Left ventricle myocardium inferior (tissue), 1 donor: ENCODE data around the gene CRISPLD2. TPM values are rescaled to one million over a fixed set of nuclear protein-coding genes. Genes with fewer than 3 reads are reported as not detected.
A peak's percentile ranks its signal among the peaks of the same experiment; 100 is the strongest.

Source experiments
- DNase-seq: peaks from one replicate; pipeline ENCODE4 v3.0.0-alpha.2; 2020
- H3K27ac ChIP-seq: fragments of 200-600 bp; replicated peaks from 2 replicates; pipeline ENCODE4 v1.8.0; 2021
- H3K27me3 ChIP-seq: fragments of 200-600 bp; 2 replicates; pipeline ENCODE4 v1.8.0; 2021; ENCODE audit warnings: low read depth
- H3K36me3 ChIP-seq: fragments of 200-600 bp; 2 replicates; pipeline ENCODE4 v1.8.0; 2021
- H3K4me1 ChIP-seq: fragments of 200-600 bp; 2 replicates; pipeline ENCODE4 v1.8.0; 2021
- H3K4me3 ChIP-seq: fragments of 200-600 bp; 2 replicates; pipeline ENCODE4 v1.8.0; 2021; ENCODE audit warnings: mild to moderate bottlenecking, moderate library complexity
- H3K9me3 ChIP-seq: fragments of 200-600 bp; replicated peaks from 2 replicates; pipeline ENCODE4 v1.8.0; 2021
- intact Hi-C: fragments of 100-400 bp; cut with micrococcal nuclease; formaldehyde crosslinking; loops from one replicate; pipeline ENCODE4 v1.11.0; 2022
- total RNA-seq: library from RNA; stranded (reverse); fragmentation: NEBNext Ultra II Directional; extraction: Animal tissue kit (Norgen Biotek cat#: 25700); gene quantifications from one replicate; pipeline ENCODE4 v1.2.1, GENCODE V29; 2021
- TF ChIP-seq, protein P1 (sequence below): fragments of 200-600 bp; IDR thresholded peaks from 2 replicates; pipeline ENCODE4 v1.8.0; 2021; ENCODE audit warnings: antibody characterized with exemption, mild to moderate bottlenecking, borderline replicate concordance
- donor health status: DM: no; HTN: yes; CAD: no; lungs with severe emphysema.

Gene CRISPLD2
- total RNA-seq, 1 donor from 2014 or later: 12.8 TPM

GRCh38 chr16:84822990-84823389 lies 3.2 kb downstream of the CRISPLD2 start:
- TF ChIP-seq, protein P1, sequence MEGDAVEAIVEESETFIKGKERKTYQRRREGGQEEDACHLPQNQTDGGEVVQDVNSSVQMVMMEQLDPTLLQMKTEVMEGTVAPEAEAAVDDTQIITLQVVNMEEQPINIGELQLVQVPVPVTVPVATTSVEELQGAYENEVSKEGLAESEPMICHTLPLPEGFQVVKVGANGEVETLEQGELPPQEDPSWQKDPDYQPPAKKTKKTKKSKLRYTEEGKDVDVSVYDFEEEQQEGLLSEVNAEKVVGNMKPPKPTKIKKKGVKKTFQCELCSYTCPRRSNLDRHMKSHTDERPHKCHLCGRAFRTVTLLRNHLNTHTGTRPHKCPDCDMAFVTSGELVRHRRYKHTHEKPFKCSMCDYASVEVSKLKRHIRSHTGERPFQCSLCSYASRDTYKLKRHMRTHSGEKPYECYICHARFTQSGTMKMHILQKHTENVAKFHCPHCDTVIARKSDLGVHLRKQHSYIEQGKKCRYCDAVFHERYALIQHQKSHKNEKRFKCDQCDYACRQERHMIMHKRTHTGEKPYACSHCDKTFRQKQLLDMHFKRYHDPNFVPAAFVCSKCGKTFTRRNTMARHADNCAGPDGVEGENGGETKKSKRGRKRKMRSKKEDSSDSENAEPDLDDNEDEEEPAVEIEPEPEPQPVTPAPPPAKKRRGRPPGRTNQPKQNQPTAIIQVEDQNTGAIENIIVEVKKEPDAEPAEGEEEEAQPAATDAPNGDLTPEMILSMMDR: no peak
- peak overlapping the region; percentile 76 for H3K4me3 ChIP-seq
- DNase-seq: no peak
- intact Hi-C loops: no loop called here
- H3K9me3 ChIP-seq: no peaks in the 10 kb centered on the region
- peaks cover 59% of the 10 kb centered on the region for H3K4me1 ChIP-seq
- H3K27ac ChIP-seq: peak overlapping the region; percentile 83
- no peaks in the 10 kb centered on the region for H3K36me3 ChIP-seq
- peaks cover 30% of the 10 kb centered on the region for H3K27me3 ChIP-seq

DNA sequence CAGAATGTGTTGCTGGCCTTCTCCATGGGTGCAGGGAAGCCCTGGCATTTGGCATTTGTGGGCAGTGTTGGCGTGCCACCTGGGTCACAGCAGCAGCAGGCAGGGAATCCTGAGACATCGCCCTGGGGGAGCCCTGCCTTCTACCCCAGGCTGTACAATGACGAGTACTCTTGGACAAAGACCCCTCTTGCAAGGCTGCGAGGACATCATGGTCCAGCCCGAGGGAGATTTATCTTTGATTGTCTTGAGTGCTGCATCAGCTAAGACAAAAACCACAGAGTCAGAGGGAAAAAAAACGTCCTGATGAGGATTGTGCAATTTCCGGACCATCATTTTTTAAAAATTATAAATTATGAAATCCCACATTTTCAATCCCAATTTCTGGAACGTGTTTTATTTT lies 3.7 kb downstream of the CRISPLD2 start:
- intact Hi-C loops: no loop called here
- Histone ChIP-seq H3K9me3 (no peaks in the 10 kb centered on the region), H3K36me3 (no peaks in the 10 kb centered on the region), H3K4me1 (peaks cover 64% of the 10 kb centered on the region), H3K27me3 (peaks cover 30% of the 10 kb centered on the region), H3K4me3 (peak overlapping the region; percentile 76), H3K27ac (peak overlapping the region; percentile 83)
- DNase-seq: no peak
- TF ChIP-seq, protein P1: no peak

DNA sequence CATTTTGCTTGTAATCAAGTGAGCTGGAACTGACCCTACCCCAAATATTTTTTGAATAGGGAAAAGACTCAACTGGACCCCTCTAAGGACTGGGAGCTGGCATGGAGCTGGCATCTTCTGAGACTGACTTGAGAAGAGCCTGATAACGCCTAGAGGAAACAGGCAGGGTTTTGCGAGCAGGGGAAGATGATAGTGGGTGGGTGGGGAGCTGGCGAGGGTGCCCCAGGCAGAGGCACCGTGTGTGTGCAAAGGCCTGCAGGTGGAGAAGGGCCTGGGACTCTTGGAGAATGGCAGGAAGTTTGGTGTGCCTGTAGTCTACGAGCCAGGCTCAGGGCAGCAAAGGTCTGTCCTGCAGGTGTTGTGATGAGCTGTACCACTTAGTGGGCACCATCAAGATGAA lies 4.1 kb downstream of the CRISPLD2 start:
- Histone ChIP-seq H3K27ac (peak overlapping the region; percentile 83), H3K9me3 (no peaks in the 10 kb centered on the region), H3K36me3 (no peaks in the 10 kb centered on the region), H3K4me3 (peak overlapping the region; percentile 76), H3K27me3 (peaks cover 30% of the 10 kb centered on the region), H3K4me1 (peaks cover 69% of the 10 kb centered on the region)
- intact Hi-C loops: no loop called here
- TF ChIP-seq, protein P1: no peak
- DNase-seq: no peak

DNA sequence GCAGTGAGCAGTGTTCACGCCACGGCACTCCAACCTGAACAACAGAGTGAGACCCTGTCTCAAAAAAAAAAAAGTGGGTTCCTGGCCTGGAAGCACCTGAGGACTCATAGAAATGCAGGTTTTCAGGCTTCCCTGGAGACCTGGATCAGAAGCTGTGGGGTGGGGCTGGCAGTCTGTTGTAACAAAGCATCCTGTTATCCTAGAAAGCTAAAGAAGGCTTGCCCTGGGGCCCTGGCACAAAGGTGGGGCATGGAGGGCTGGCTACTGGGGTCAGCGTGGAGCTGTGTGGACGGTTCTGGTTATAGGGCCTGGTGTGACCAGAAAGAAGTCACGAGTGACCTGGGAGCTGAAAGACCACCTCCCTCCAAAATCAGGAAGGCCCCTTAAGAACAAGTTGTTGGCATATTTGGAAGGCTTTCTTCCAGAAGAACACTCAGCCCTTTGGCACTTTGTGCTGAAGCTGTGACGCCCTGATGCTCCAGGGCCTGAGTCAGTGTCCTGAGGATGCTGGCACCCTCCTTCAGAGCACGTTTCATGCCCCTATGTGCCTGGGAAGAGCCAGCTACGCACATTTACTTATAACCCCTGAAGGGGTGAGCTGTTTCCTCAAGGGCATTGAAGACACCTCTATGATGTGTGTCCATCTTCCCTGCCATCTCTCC lies 6.2 kb downstream of the CRISPLD2 start:
- Histone ChIP-seq H3K4me1 (peaks cover 70% of the 10 kb centered on the region), H3K4me3 (no peak overlapping the region), H3K36me3 (no peaks in the 10 kb centered on the region), H3K27ac (peak overlapping the region; percentile 83), H3K9me3 (no peaks in the 10 kb centered on the region), H3K27me3 (peaks cover 25% of the 10 kb centered on the region)
- TF ChIP-seq, protein P1: no peak
- DNase-seq: no peak
- intact Hi-C loops: no loop called here

- H3K27ac ChIP-seq: peak overlapping the region; percentile 83
- peak; percentile 78 for DNase-seq
- no peaks in the 10 kb centered on the region for H3K36me3 ChIP-seq
- peaks cover 21% of the 10 kb centered on the region for H3K27me3 ChIP-seq
- TF ChIP-seq, protein P1: no peak
- intact Hi-C loops: no loop called here
- no peaks in the 10 kb centered on the region for H3K9me3 ChIP-seq
- peak overlapping the region; percentile 27 for H3K4me3 ChIP-seq
- peaks cover 70% of the 10 kb centered on the region for H3K4me1 ChIP-seq
These were observed 6.8 kb downstream of the CRISPLD2 start for GRCh38 chr16:84826558-84826941.
